DOHH2 (cell line): Measurements from ENCODE around the gene KRTAP19-7.

Source experiments
- EZH2phosphoT487 ChIP-seq: fragments of 200-600 bp; sonication (generic); IDR thresholded peaks from 2 replicates; pipeline ENCODE4 v1.6.1; 2017; ENCODE audit warnings: borderline replicate concordance, mild to moderate bottlenecking, antibody characterized with exemption, low read length, moderate library complexity, mixed read lengths
- TF ChIP-seq, protein P1 (sequence below): fragments of 200-600 bp; sonication (generic); IDR thresholded peaks from one replicate; pipeline ENCODE4 v1.5.1; 2014; ENCODE audit warnings: antibody characterized with exemption, mild to moderate bottlenecking, low read depth, low read length; ENCODE audit not compliant: poor library complexity, severe bottlenecking

GRCh38 chr21:30561957-30562356, 843 bp upstream of the KRTAP19-7 start:
- TF ChIP-seq, protein P1, sequence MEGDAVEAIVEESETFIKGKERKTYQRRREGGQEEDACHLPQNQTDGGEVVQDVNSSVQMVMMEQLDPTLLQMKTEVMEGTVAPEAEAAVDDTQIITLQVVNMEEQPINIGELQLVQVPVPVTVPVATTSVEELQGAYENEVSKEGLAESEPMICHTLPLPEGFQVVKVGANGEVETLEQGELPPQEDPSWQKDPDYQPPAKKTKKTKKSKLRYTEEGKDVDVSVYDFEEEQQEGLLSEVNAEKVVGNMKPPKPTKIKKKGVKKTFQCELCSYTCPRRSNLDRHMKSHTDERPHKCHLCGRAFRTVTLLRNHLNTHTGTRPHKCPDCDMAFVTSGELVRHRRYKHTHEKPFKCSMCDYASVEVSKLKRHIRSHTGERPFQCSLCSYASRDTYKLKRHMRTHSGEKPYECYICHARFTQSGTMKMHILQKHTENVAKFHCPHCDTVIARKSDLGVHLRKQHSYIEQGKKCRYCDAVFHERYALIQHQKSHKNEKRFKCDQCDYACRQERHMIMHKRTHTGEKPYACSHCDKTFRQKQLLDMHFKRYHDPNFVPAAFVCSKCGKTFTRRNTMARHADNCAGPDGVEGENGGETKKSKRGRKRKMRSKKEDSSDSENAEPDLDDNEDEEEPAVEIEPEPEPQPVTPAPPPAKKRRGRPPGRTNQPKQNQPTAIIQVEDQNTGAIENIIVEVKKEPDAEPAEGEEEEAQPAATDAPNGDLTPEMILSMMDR = no peak
- no peak for TF ChIP-seq EZH2phosphoT487
